H1 (cell line): ENCODE data around the gene CRABP2. TPM values are rescaled to one million over a fixed set of nuclear protein-coding genes. Genes with fewer than 3 reads are reported as not detected.
A peak's percentile ranks its signal among the peaks of the same experiment; 100 is the strongest.

Experiments used
- CTCF ChIA-PET: fragments of 300-600 bp; sonication (Branson Sonifier 250); formaldehyde crosslinking; loops from one replicate; lab custom pipeline; 2021; ENCODE audit not compliant: partially characterized antibody; lab: Charles Lee
- POLR2A ChIA-PET: fragments of 300-600 bp; sonication (Branson Sonifier 250); formaldehyde crosslinking; loops from one replicate; lab custom pipeline; 2021; ENCODE audit warnings: inconsistent platforms; ENCODE audit not compliant: partially characterized antibody; lab: Charles Lee
- DNase-seq, 2 experiments: peaks; one replicate each; pipeline versions ENCODE4 v3.0.0 to v3.0.0-alpha.2; 2010 to 2022; ENCODE audit warnings: low spot score in 2 of 2, low read depth in 1 of 2, mixed read lengths in 1 of 2
- FAIRE-seq: peaks from 2 replicates; lab custom pipeline; 2011; peaks lifted over from hg19 to GRCh38; lab: Jason Lieb, UNC
- H2AFZ ChIP-seq: 2 replicates; pipeline ENCODE4 v1.8.1; 2012; ENCODE audit warnings: low read length, inconsistent platforms
- H2AK5ac ChIP-seq: 2 replicates; pipeline ENCODE4 v1.6.1; 2013; ENCODE audit warnings: low read depth, low read length
- H2BK120ac ChIP-seq: replicated peaks from 2 replicates; pipeline ENCODE3; 2013; ENCODE audit warnings: low read depth, low read length, inconsistent platforms
- H2BK12ac ChIP-seq: 2 replicates; pipeline ENCODE4 v1.6.1; 2013; ENCODE audit warnings: low read depth, low read length
- H2BK15ac ChIP-seq: 2 replicates; pipeline ENCODE4 v1.6.1; 2013; ENCODE audit warnings: low read length
- H2BK20ac ChIP-seq: 2 replicates; pipeline ENCODE4 v1.6.1; 2013; ENCODE audit warnings: low read length
- H2BK5ac ChIP-seq: 2 replicates; pipeline ENCODE4 v1.6.1; 2013; ENCODE audit warnings: low read depth, low read length
- H3K14ac ChIP-seq: 2 replicates; pipeline ENCODE4 v1.6.1; 2013; ENCODE audit warnings: inconsistent platforms; ENCODE audit not compliant: insufficient read length
- H3K18ac ChIP-seq: 2 replicates; pipeline ENCODE4 v1.6.1; 2013; ENCODE audit warnings: low read length; ENCODE audit errors: extremely low read depth
- H3K23ac ChIP-seq: 2 replicates; pipeline ENCODE4 v1.6.1; 2013; ENCODE audit warnings: inconsistent platforms; ENCODE audit not compliant: insufficient read length
- H3K23me2 ChIP-seq: 2 replicates; pipeline ENCODE4 v1.6.1; 2013; ENCODE audit warnings: low read depth, low read length
- H3K27ac ChIP-seq: 2 replicates; pipeline ENCODE4 v1.6.1; 2011; ENCODE audit warnings: low read depth, low read length, inconsistent platforms
- H3K27me3 ChIP-seq, 4 experiments: replicated peaks in 1 of 4; 1 replicate in 1 of 4; 2 replicates in 3 of 4; pipeline versions ENCODE4 v1.6.1 to v1.8.1; 2011 to 2013; ENCODE audit warnings: low read length in 3 of 4, mild to moderate bottlenecking in 3 of 4, inconsistent platforms in 2 of 4, mixed read lengths in 2 of 4, moderate library complexity in 1 of 4; ENCODE audit not compliant: control insufficient read depth in 3 of 4, insufficient read depth in 3 of 4; ENCODE audit errors: extremely low read depth in 1 of 4
- H3K36me3 ChIP-seq, 4 experiments: 2 replicates each; pipeline versions ENCODE4 v1.6.1 to v1.8.1; 2011 to 2013; ENCODE audit warnings: mild to moderate bottlenecking in 4 of 4, low read length in 3 of 4, moderate library complexity in 2 of 4, control low read depth in 1 of 4, inconsistent platforms in 1 of 4; ENCODE audit not compliant: insufficient read depth in 4 of 4, control insufficient read depth in 2 of 4
- H3K4ac ChIP-seq: replicated peaks from 2 replicates; pipeline ENCODE3; 2013; ENCODE audit warnings: low read length, low read depth, mixed read lengths, inconsistent platforms; ENCODE audit not compliant: insufficient read length
- H3K4me1 ChIP-seq, 4 experiments: replicated peaks in 1 of 4; 1 replicate in 1 of 4; 2 replicates in 3 of 4; pipeline versions ENCODE4 v1.6.1 to v1.8.1; 2011 to 2013; ENCODE audit warnings: low read length in 3 of 4, inconsistent platforms in 2 of 4, mixed read lengths in 1 of 4; ENCODE audit not compliant: insufficient read depth in 4 of 4, control insufficient read depth in 3 of 4
- H3K4me2 ChIP-seq, 2 experiments: 2 replicates each; pipeline versions ENCODE4 v1.6.1 to v1.8.1; 2011 to 2013; ENCODE audit warnings: low read depth in 2 of 2, low read length in 2 of 2, control low read depth in 1 of 2, inconsistent platforms in 1 of 2, mild to moderate bottlenecking in 1 of 2; ENCODE audit not compliant: insufficient read depth in 1 of 2
- H3K4me3 ChIP-seq, 4 experiments: fragments of 200-600, 300-600 bp in 1 of 4; sonication (generic), shearing (Covaris generic), sonication (Bioruptor Twin) in 1 of 4; 2 replicates each; pipeline versions ENCODE4 v1.5.1 to v1.8.1; 2011 to 2016; ENCODE audit warnings: low read length in 4 of 4, low read depth in 3 of 4, control low read depth in 2 of 4, inconsistent platforms in 2 of 4, mild to moderate bottlenecking in 2 of 4, mixed read lengths in 1 of 4, moderate library complexity in 1 of 4; ENCODE audit not compliant: insufficient read depth in 2 of 4; ENCODE audit errors: extremely low read depth in 1 of 4
- H3K56ac ChIP-seq: replicated peaks from 2 replicates; pipeline ENCODE3; 2013; ENCODE audit warnings: low read depth, mild to moderate bottlenecking, mixed read lengths, low read length, inconsistent platforms; ENCODE audit not compliant: insufficient read length
- H3K79me1 ChIP-seq: 2 replicates; pipeline ENCODE4 v1.6.1; 2013; ENCODE audit warnings: low read depth, low read length, control low read depth
- H3K79me2 ChIP-seq, 2 experiments: 2 replicates each; pipeline versions ENCODE4 v1.6.1 to v1.8.1; 2012 to 2013; ENCODE audit warnings: low read length in 2 of 2, mild to moderate bottlenecking in 2 of 2, inconsistent platforms in 1 of 2; ENCODE audit not compliant: insufficient read depth in 2 of 2, control insufficient read depth in 1 of 2
- H3K9ac ChIP-seq, 4 experiments: replicated peaks in 1 of 4; 1 replicate in 1 of 4; 2 replicates in 3 of 4; pipeline versions ENCODE4 v1.6.1 to v1.8.1; 2011 to 2013; ENCODE audit warnings: low read depth in 3 of 4, low read length in 3 of 4, control low read depth in 2 of 4, mild to moderate bottlenecking in 2 of 4, moderate library complexity in 2 of 4, inconsistent platforms in 1 of 4; ENCODE audit errors: extremely low read depth in 1 of 4
- H3K9me3 ChIP-seq, 2 experiments: 2 replicates each; pipeline versions ENCODE4 v1.6.1 to v1.8.1; 2012 to 2013; ENCODE audit warnings: mild to moderate bottlenecking in 2 of 2, moderate library complexity in 2 of 2, control low read depth in 1 of 2, inconsistent platforms in 1 of 2, low read depth in 1 of 2, low read length in 1 of 2, mixed read lengths in 1 of 2; ENCODE audit not compliant: insufficient read depth in 2 of 2
- H4K20me1 ChIP-seq, 2 experiments: replicated peaks in 1 of 2; 2 replicates each; pipeline versions ENCODE3 to v1.8.1; 2011 to 2013; ENCODE audit warnings: inconsistent platforms in 2 of 2, low read length in 2 of 2, mild to moderate bottlenecking in 1 of 2; ENCODE audit not compliant: insufficient read depth in 2 of 2, control insufficient read depth in 1 of 2
- H4K5ac ChIP-seq: 2 replicates; pipeline ENCODE4 v1.6.1; 2013; ENCODE audit warnings: low read length, low read depth, mixed read lengths, inconsistent platforms; ENCODE audit not compliant: insufficient read length
- H4K8ac ChIP-seq: 2 replicates; pipeline ENCODE4 v1.8.0; 2013; ENCODE audit warnings: mild to moderate bottlenecking, moderate library complexity, low read length, inconsistent platforms; ENCODE audit not compliant: insufficient read depth; ENCODE audit errors: extremely low read depth
- H4K91ac ChIP-seq: replicated peaks from 2 replicates; pipeline ENCODE3; 2013; ENCODE audit warnings: low read length, mixed read lengths, inconsistent platforms; ENCODE audit not compliant: insufficient read length
- BCL11A ChIP-seq, 2 experiments: IDR thresholded peaks; one replicate each; pipeline ENCODE4 v1.6.1; 2011; ENCODE audit warnings: low read depth in 2 of 2, low read length in 2 of 2, mild to moderate bottlenecking in 2 of 2
- CBX5 ChIP-seq: fragments of 300-800, 300-1000 bp; sonication (generic); IDR thresholded peaks from 2 replicates; pipeline ENCODE4 v1.7.1; 2016; ENCODE audit warnings: antibody characterized with exemption, low read length, low read depth
- HDAC2 ChIP-seq, 2 experiments: fragments of 300-600 bp in 1 of 2; sonication (generic) in 1 of 2; IDR thresholded peaks; 2 replicates each; pipeline ENCODE4 v1.6.1; 2011 to 2012; ENCODE audit warnings: low read depth in 2 of 2, low read length in 2 of 2, mild to moderate bottlenecking in 2 of 2, moderate library complexity in 2 of 2, borderline replicate concordance in 1 of 2, inconsistent platforms in 1 of 2
- KDM4A ChIP-seq: IDR thresholded peaks from one replicate; pipeline ENCODE4 v1.7.1; 2012; ENCODE audit warnings: low read depth, mild to moderate bottlenecking, moderate library complexity, low read length, inconsistent platforms; ENCODE audit not compliant: severe bottlenecking
- RAD21 ChIP-seq, 2 experiments: IDR thresholded peaks in 1 of 2; conservative IDR thresholded peaks in 1 of 2; 2 replicates each; pipeline ENCODE4 v1.6.1; 2011; ENCODE audit warnings: low read depth in 2 of 2, low read length in 2 of 2, improper control_type of control experiment in 1 of 2, inconsistent platforms in 1 of 2, mild to moderate bottlenecking in 1 of 2, moderate library complexity in 1 of 2
- SIN3A ChIP-seq, 2 experiments: IDR thresholded peaks in 1 of 2; conservative IDR thresholded peaks in 1 of 2; 2 replicates each; pipeline ENCODE4 v1.6.1; 2011 to 2012; ENCODE audit warnings: low read length in 2 of 2, improper control_type of control experiment in 1 of 2, low read depth in 1 of 2, mild to moderate bottlenecking in 1 of 2
- ZNF274 ChIP-seq: IDR thresholded peaks from 2 replicates; pipeline ENCODE4 v1.7.0; 2012; ENCODE audit warnings: low read length, borderline replicate concordance; ENCODE audit errors: extremely low read depth
- WGBS, 2 experiments: shearing (Covaris generic) in 1 of 2; methylation state at CpG; one replicate each; pipeline versions ENCODE4 v1.1.6 to v1.1.7; 2013 to 2015; ENCODE audit warnings: low lambda C conversion rate in 2 of 2, mixed read lengths in 2 of 2, inconsistent platforms in 1 of 2, low coverage in 1 of 2, missing lambda C conversion rate in 1 of 2; ENCODE audit not compliant: insufficient replicate concordance in 2 of 2, insufficient coverage in 1 of 2, insufficient read length in 1 of 2; ENCODE audit errors: extremely low coverage in 1 of 2, missing lambda C conversion rate in 1 of 2; 5-methylcytosine and 5-hydroxymethylcytosine counted together
- polyA plus RNA-seq, 7 experiments: library from polyadenylated mRNA; depleted of rRNA in 3 of 7; stranded (reverse) in 5 of 7; unstranded in 2 of 7; fragments of >200 nt in 5 of 7; fragments of 200-250 nt in 2 of 7; gene quantifications; 1 replicate in 5 of 7; 2 replicates in 1 of 7; 4 replicates in 1 of 7; pipeline versions ENCODE4 v1.2.1 to v1.2.3, GENCODE V29; 2011 to 2013; ENCODE audit warnings: missing spikeins in 2 of 7, mixed read lengths in 2 of 7
- total RNA-seq: library from RNA; stranded (reverse); fragmentation: NEBNext Ultra II Directional; extraction: Animal tissue kit (Norgen Biotek cat#: 25700); gene quantifications from 2 replicates; pipeline ENCODE4 v1.2.1, GENCODE V29; 2021
- TF ChIP-seq, protein P1 (sequence below): IDR thresholded peaks from 2 replicates; pipeline ENCODE4 v1.6.1; 2012; ENCODE audit warnings: inconsistent platforms

CRABP2 gene
- total and polyA plus RNA-seq, 2 of the 8 experiments (the other 6 are each of a cell fraction or from before 2014, with no cell fraction given): 69.2 to 119 TPM

DNA sequence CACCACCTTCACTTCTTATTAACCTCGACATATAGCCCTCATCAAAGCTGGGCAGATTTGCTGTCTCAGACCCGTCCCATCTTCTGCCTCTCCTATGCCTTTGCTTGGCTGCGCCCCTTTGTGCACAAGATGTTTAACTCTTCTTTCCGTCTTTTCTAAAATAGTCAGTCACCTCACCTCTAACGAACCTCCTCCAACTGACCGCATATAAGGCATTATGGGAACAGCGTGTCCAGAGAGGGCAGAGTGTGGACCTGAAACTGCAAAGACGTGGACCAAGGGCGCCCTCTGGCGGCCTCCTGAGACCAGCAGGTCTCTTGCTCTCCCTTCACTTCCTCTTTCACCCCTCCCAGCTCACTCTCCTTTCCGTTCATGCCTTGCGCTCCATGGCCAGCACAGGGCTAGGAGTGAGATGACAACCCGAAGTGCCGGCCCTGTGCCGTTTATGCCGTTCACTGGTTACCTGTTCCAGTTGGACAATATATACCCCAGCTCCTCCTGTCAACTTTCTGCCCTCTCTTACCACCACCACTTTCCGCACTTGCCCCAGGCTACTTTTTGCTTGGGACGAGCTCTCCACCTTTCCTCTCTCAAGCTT is 20.4 kb upstream of the CRABP2 start:
- no peaks in the 10 kb centered on the region for H3K27me3 ChIP-seq
- no peak overlapping the region for H3K23ac ChIP-seq
- DNase-seq (peak in 1 of 2 experiments; percentile 88), FAIRE-seq (no peak)
- H3K4me2 ChIP-seq: peak overlapping the region; percentile 65 to 97
- no peak overlapping the region for H2BK120ac ChIP-seq
- H3K4me1 ChIP-seq: peaks cover 0 to 23% (median 18%) of the 10 kb centered on the region in 4 experiments; a peak in 6 of 7 replicates
- no peak overlapping the region for H4K5ac ChIP-seq
- H4K8ac ChIP-seq: peak overlapping the region; percentile 53; the same call in 1 of the 2 replicates
- ChIA-PET POLR2A (interaction anchor here (0.7 to 13.3 kb wide), 16 partner anchors 9 to 198 kb away, joined by 3 to 214 read pairs (median 11); partner anchors contain the start of genes CRABP2, HDGF, MRPL24 and NES), CTCF (interaction anchor here (0.6 to 65.2 kb wide), 60 partner anchors 10 to 226 kb away, joined by 3 to 4284 read pairs (median 7); partner anchors contain the start of genes CRABP2, GPATCH4, HAPLN2 and HDGF)
- H3K9me3 ChIP-seq: no peaks in the 10 kb centered on the region
- peak overlapping the region in 3 of 4 experiments; percentile 24 to 92 (median 43); a peak in 6 of 8 replicates for H3K4me3 ChIP-seq
- no peak overlapping the region for H3K9ac ChIP-seq
- H2AK5ac ChIP-seq: no peak overlapping the region
- H2BK5ac ChIP-seq: no peak overlapping the region
- H2AFZ ChIP-seq: no peak overlapping the region
- H3K79me1 ChIP-seq: peaks cover 6% of the 10 kb centered on the region
- peaks cover 8% of the 10 kb centered on the region for H3K23me2 ChIP-seq
- no peak overlapping the region for H4K91ac ChIP-seq
- WGBS, 2 experiments: 26% methylated on average over 18 of the region's 18 CpGs; no CpG with 5 or more reads in 1 of the 2 experiments
- no peak overlapping the region for H3K14ac ChIP-seq
- H4K20me1 ChIP-seq: peaks cover 22 to 34% of the 10 kb centered on the region in 2 experiments
- peaks cover 22 to 75% of the 10 kb centered on the region in 2 experiments for H3K79me2 ChIP-seq
- no peak overlapping the region for H2BK15ac ChIP-seq
- no peak overlapping the region for H2BK20ac ChIP-seq
- H3K4ac ChIP-seq: no peak overlapping the region
- no peak overlapping the region for H2BK12ac ChIP-seq
- H3K56ac ChIP-seq: no peak overlapping the region
- no peak overlapping the region for H3K18ac ChIP-seq
- H3K27ac ChIP-seq: no peak overlapping the region
- H3K36me3 ChIP-seq: peaks cover 16 to 31% (median 30%) of the 10 kb centered on the region in 4 experiments
- TF ChIP-seq, protein P1, sequence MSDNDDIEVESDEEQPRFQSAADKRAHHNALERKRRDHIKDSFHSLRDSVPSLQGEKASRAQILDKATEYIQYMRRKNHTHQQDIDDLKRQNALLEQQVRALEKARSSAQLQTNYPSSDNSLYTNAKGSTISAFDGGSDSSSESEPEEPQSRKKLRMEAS: peak; percentile 60; the same call in 1 of the 2 replicates
- TF ChIP-seq RAD21 (IDR thresholded peaks at IDR 0.05 in 1 of 2, conservative IDR thresholded peaks at IDR 0.05 in 1 of 2; ENCODE audit: low read depth in 2 of 2, low read length in 2 of 2) (peak; percentile 96 to 98), BCL11A (IDR thresholded peaks at IDR 0.05; ENCODE audit: low read depth in 2 of 2, low read length in 2 of 2) (no peak), CBX5 (no peak), SIN3A (conservative IDR thresholded peaks at IDR 0.05 in 1 of 2, IDR thresholded peaks at IDR 0.05 in 1 of 2; ENCODE audit: low read depth in 1 of 2, low read length in 2 of 2) (peak in 1 of 2 experiments; percentile 84; a peak in 2 of 4 replicates), ZNF274 (no peak), KDM4A (no peak), HDAC2 (IDR thresholded peaks at IDR 0.05; ENCODE audit: borderline replicate concordance in 1 of 2, low read depth in 2 of 2, low read length in 2 of 2) (no peak)
